H1 (cell line): ENCODE data around the gene AP3S1. TPM values are rescaled to one million over a fixed set of nuclear protein-coding genes. Genes with fewer than 3 reads are reported as not detected.

Source experiments
- CTCF ChIA-PET: fragments of 300-600 bp; sonication (Branson Sonifier 250); formaldehyde crosslinking; loops from one replicate; lab custom pipeline; 2021; ENCODE audit not compliant: partially characterized antibody; lab: Charles Lee
- POLR2A ChIA-PET: fragments of 300-600 bp; sonication (Branson Sonifier 250); formaldehyde crosslinking; loops from one replicate; lab custom pipeline; 2021; ENCODE audit warnings: inconsistent platforms; ENCODE audit not compliant: partially characterized antibody; lab: Charles Lee
- DNase-seq, 2 experiments: peaks; one replicate each; pipeline versions ENCODE4 v3.0.0 to v3.0.0-alpha.2; 2010 to 2022; ENCODE audit warnings: low spot score in 2 of 2, low read depth in 1 of 2, mixed read lengths in 1 of 2
- FAIRE-seq: peaks from 2 replicates; lab custom pipeline; 2011; peaks lifted over from hg19 to GRCh38; lab: Jason Lieb, UNC
- H2AFZ ChIP-seq: 2 replicates; pipeline ENCODE4 v1.8.1; 2012; ENCODE audit warnings: low read length, inconsistent platforms
- H2AK5ac ChIP-seq: 2 replicates; pipeline ENCODE4 v1.6.1; 2013; ENCODE audit warnings: low read depth, low read length
- H2BK120ac ChIP-seq: replicated peaks from 2 replicates; pipeline ENCODE3; 2013; ENCODE audit warnings: low read depth, low read length, inconsistent platforms
- H2BK12ac ChIP-seq: 2 replicates; pipeline ENCODE4 v1.6.1; 2013; ENCODE audit warnings: low read depth, low read length
- H2BK15ac ChIP-seq: 2 replicates; pipeline ENCODE4 v1.6.1; 2013; ENCODE audit warnings: low read length
- H2BK20ac ChIP-seq: 2 replicates; pipeline ENCODE4 v1.6.1; 2013; ENCODE audit warnings: low read length
- H2BK5ac ChIP-seq: 2 replicates; pipeline ENCODE4 v1.6.1; 2013; ENCODE audit warnings: low read depth, low read length
- H3K14ac ChIP-seq: 2 replicates; pipeline ENCODE4 v1.6.1; 2013; ENCODE audit warnings: inconsistent platforms; ENCODE audit not compliant: insufficient read length
- H3K18ac ChIP-seq: 2 replicates; pipeline ENCODE4 v1.6.1; 2013; ENCODE audit warnings: low read length; ENCODE audit errors: extremely low read depth
- H3K23ac ChIP-seq: 2 replicates; pipeline ENCODE4 v1.6.1; 2013; ENCODE audit warnings: inconsistent platforms; ENCODE audit not compliant: insufficient read length
- H3K23me2 ChIP-seq: 2 replicates; pipeline ENCODE4 v1.6.1; 2013; ENCODE audit warnings: low read depth, low read length
- H3K27ac ChIP-seq: 2 replicates; pipeline ENCODE4 v1.6.1; 2011; ENCODE audit warnings: low read depth, low read length, inconsistent platforms
- H3K27me3 ChIP-seq, 4 experiments: replicated peaks in 1 of 4; 1 replicate in 1 of 4; 2 replicates in 3 of 4; pipeline versions ENCODE4 v1.6.1 to v1.8.1; 2011 to 2013; ENCODE audit warnings: low read length in 3 of 4, mild to moderate bottlenecking in 3 of 4, inconsistent platforms in 2 of 4, mixed read lengths in 2 of 4, moderate library complexity in 1 of 4; ENCODE audit not compliant: control insufficient read depth in 3 of 4, insufficient read depth in 3 of 4; ENCODE audit errors: extremely low read depth in 1 of 4
- H3K36me3 ChIP-seq, 4 experiments: 2 replicates each; pipeline versions ENCODE4 v1.6.1 to v1.8.1; 2011 to 2013; ENCODE audit warnings: mild to moderate bottlenecking in 4 of 4, low read length in 3 of 4, moderate library complexity in 2 of 4, control low read depth in 1 of 4, inconsistent platforms in 1 of 4; ENCODE audit not compliant: insufficient read depth in 4 of 4, control insufficient read depth in 2 of 4
- H3K4ac ChIP-seq: replicated peaks from 2 replicates; pipeline ENCODE3; 2013; ENCODE audit warnings: low read length, low read depth, mixed read lengths, inconsistent platforms; ENCODE audit not compliant: insufficient read length
- H3K4me1 ChIP-seq, 4 experiments: replicated peaks in 1 of 4; 1 replicate in 1 of 4; 2 replicates in 3 of 4; pipeline versions ENCODE4 v1.6.1 to v1.8.1; 2011 to 2013; ENCODE audit warnings: low read length in 3 of 4, inconsistent platforms in 2 of 4, mixed read lengths in 1 of 4; ENCODE audit not compliant: insufficient read depth in 4 of 4, control insufficient read depth in 3 of 4
- H3K4me2 ChIP-seq, 2 experiments: 2 replicates each; pipeline versions ENCODE4 v1.6.1 to v1.8.1; 2011 to 2013; ENCODE audit warnings: low read depth in 2 of 2, low read length in 2 of 2, control low read depth in 1 of 2, inconsistent platforms in 1 of 2, mild to moderate bottlenecking in 1 of 2; ENCODE audit not compliant: insufficient read depth in 1 of 2
- H3K4me3 ChIP-seq, 4 experiments: fragments of 200-600, 300-600 bp in 1 of 4; sonication (generic), shearing (Covaris generic), sonication (Bioruptor Twin) in 1 of 4; 2 replicates each; pipeline versions ENCODE4 v1.5.1 to v1.8.1; 2011 to 2016; ENCODE audit warnings: low read length in 4 of 4, low read depth in 3 of 4, control low read depth in 2 of 4, inconsistent platforms in 2 of 4, mild to moderate bottlenecking in 2 of 4, mixed read lengths in 1 of 4, moderate library complexity in 1 of 4; ENCODE audit not compliant: insufficient read depth in 2 of 4; ENCODE audit errors: extremely low read depth in 1 of 4
- H3K56ac ChIP-seq: replicated peaks from 2 replicates; pipeline ENCODE3; 2013; ENCODE audit warnings: low read depth, mild to moderate bottlenecking, mixed read lengths, low read length, inconsistent platforms; ENCODE audit not compliant: insufficient read length
- H3K79me1 ChIP-seq: 2 replicates; pipeline ENCODE4 v1.6.1; 2013; ENCODE audit warnings: low read depth, low read length, control low read depth
- H3K79me2 ChIP-seq, 2 experiments: 2 replicates each; pipeline versions ENCODE4 v1.6.1 to v1.8.1; 2012 to 2013; ENCODE audit warnings: low read length in 2 of 2, mild to moderate bottlenecking in 2 of 2, inconsistent platforms in 1 of 2; ENCODE audit not compliant: insufficient read depth in 2 of 2, control insufficient read depth in 1 of 2
- H3K9ac ChIP-seq, 4 experiments: replicated peaks in 1 of 4; 1 replicate in 1 of 4; 2 replicates in 3 of 4; pipeline versions ENCODE4 v1.6.1 to v1.8.1; 2011 to 2013; ENCODE audit warnings: low read depth in 3 of 4, low read length in 3 of 4, control low read depth in 2 of 4, mild to moderate bottlenecking in 2 of 4, moderate library complexity in 2 of 4, inconsistent platforms in 1 of 4; ENCODE audit errors: extremely low read depth in 1 of 4
- H3K9me3 ChIP-seq, 2 experiments: 2 replicates each; pipeline versions ENCODE4 v1.6.1 to v1.8.1; 2012 to 2013; ENCODE audit warnings: mild to moderate bottlenecking in 2 of 2, moderate library complexity in 2 of 2, control low read depth in 1 of 2, inconsistent platforms in 1 of 2, low read depth in 1 of 2, low read length in 1 of 2, mixed read lengths in 1 of 2; ENCODE audit not compliant: insufficient read depth in 2 of 2
- H4K20me1 ChIP-seq, 2 experiments: replicated peaks in 1 of 2; 2 replicates each; pipeline versions ENCODE3 to v1.8.1; 2011 to 2013; ENCODE audit warnings: inconsistent platforms in 2 of 2, low read length in 2 of 2, mild to moderate bottlenecking in 1 of 2; ENCODE audit not compliant: insufficient read depth in 2 of 2, control insufficient read depth in 1 of 2
- H4K5ac ChIP-seq: 2 replicates; pipeline ENCODE4 v1.6.1; 2013; ENCODE audit warnings: low read length, low read depth, mixed read lengths, inconsistent platforms; ENCODE audit not compliant: insufficient read length
- H4K8ac ChIP-seq: 2 replicates; pipeline ENCODE4 v1.8.0; 2013; ENCODE audit warnings: mild to moderate bottlenecking, moderate library complexity, low read length, inconsistent platforms; ENCODE audit not compliant: insufficient read depth; ENCODE audit errors: extremely low read depth
- H4K91ac ChIP-seq: replicated peaks from 2 replicates; pipeline ENCODE3; 2013; ENCODE audit warnings: low read length, mixed read lengths, inconsistent platforms; ENCODE audit not compliant: insufficient read length
- CEBPB ChIP-seq: IDR thresholded peaks from 2 replicates; pipeline ENCODE4 v1.6.1; 2012; ENCODE audit warnings: low read depth, low read length
- CREB1 ChIP-seq: IDR thresholded peaks from 2 replicates; pipeline ENCODE4 v1.6.1; 2012; ENCODE audit warnings: inconsistent platforms
- EP300 ChIP-seq, 2 experiments: IDR thresholded peaks; 1 replicate in 1 of 2; 2 replicates in 1 of 2; pipeline ENCODE4 v1.6.1; 2011 to 2012; ENCODE audit warnings: low read depth in 2 of 2, low read length in 2 of 2, mild to moderate bottlenecking in 2 of 2, borderline replicate concordance in 1 of 2, inconsistent platforms in 1 of 2, moderate library complexity in 1 of 2
- EZH2 ChIP-seq: fragments of 200-600 bp; sonication (generic); IDR thresholded peaks from 2 replicates; pipeline ENCODE4 v1.7.1; 2012; ENCODE audit warnings: low read depth, mild to moderate bottlenecking, moderate library complexity, low read length, inconsistent platforms; ENCODE audit not compliant: severe bottlenecking
- JUN ChIP-seq: IDR thresholded peaks from 2 replicates; pipeline ENCODE4 v1.6.1; 2011; ENCODE audit warnings: low read depth, mild to moderate bottlenecking, improper control_type of control experiment, low read length
- KDM5A ChIP-seq: fragments of 200-600 bp; IDR thresholded peaks from 2 replicates; pipeline ENCODE4 v1.7.1; 2012; ENCODE audit warnings: mild to moderate bottlenecking, low read length, inconsistent platforms, mixed read lengths
- NANOG ChIP-seq: IDR thresholded peaks from 2 replicates; pipeline ENCODE4 v1.6.1; 2011; ENCODE audit warnings: low read length, low read depth, mild to moderate bottlenecking, inconsistent platforms; ENCODE audit not compliant: insufficient read depth, poor library complexity, severe bottlenecking
- PHF8 ChIP-seq: fragments of 200-600 bp; sonication (generic); conservative IDR thresholded peaks from 2 replicates; pipeline ENCODE4 v1.7.1; 2012; ENCODE audit warnings: low read depth, mild to moderate bottlenecking, inconsistent platforms, low read length, moderate library complexity
- RFX5 ChIP-seq: IDR thresholded peaks from 2 replicates; pipeline ENCODE4 v1.6.1; 2011; ENCODE audit warnings: low read depth, low read length, improper control_type of control experiment, borderline replicate concordance
- SP2 ChIP-seq: IDR thresholded peaks from 2 replicates; pipeline ENCODE4 v1.6.1; 2012; ENCODE audit warnings: mild to moderate bottlenecking, low read length, inconsistent platforms
- TAF1 ChIP-seq: IDR thresholded peaks from 2 replicates; pipeline ENCODE4 v1.6.1; 2011; ENCODE audit warnings: mild to moderate bottlenecking, low read depth, low read length
- TCF12 ChIP-seq: IDR thresholded peaks from 2 replicates; pipeline ENCODE4 v1.6.1; 2011; ENCODE audit warnings: low read depth, mild to moderate bottlenecking, low read length
- YY1 ChIP-seq: IDR thresholded peaks from 2 replicates; pipeline ENCODE4 v1.6.1; 2011; ENCODE audit warnings: low read depth, mild to moderate bottlenecking, low read length
- WGBS, 2 experiments: shearing (Covaris generic) in 1 of 2; methylation state at CpG; one replicate each; pipeline versions ENCODE4 v1.1.6 to v1.1.7; 2013 to 2015; ENCODE audit warnings: low lambda C conversion rate in 2 of 2, mixed read lengths in 2 of 2, inconsistent platforms in 1 of 2, low coverage in 1 of 2, missing lambda C conversion rate in 1 of 2; ENCODE audit not compliant: insufficient replicate concordance in 2 of 2, insufficient coverage in 1 of 2, insufficient read length in 1 of 2; ENCODE audit errors: extremely low coverage in 1 of 2, missing lambda C conversion rate in 1 of 2; 5-methylcytosine and 5-hydroxymethylcytosine counted together
- polyA plus RNA-seq, 7 experiments: library from polyadenylated mRNA; depleted of rRNA in 3 of 7; stranded (reverse) in 5 of 7; unstranded in 2 of 7; fragments of >200 nt in 5 of 7; fragments of 200-250 nt in 2 of 7; gene quantifications; 1 replicate in 5 of 7; 2 replicates in 1 of 7; 4 replicates in 1 of 7; pipeline versions ENCODE4 v1.2.1 to v1.2.3, GENCODE V29; 2011 to 2013; ENCODE audit warnings: missing spikeins in 2 of 7, mixed read lengths in 2 of 7
- total RNA-seq: library from RNA; stranded (reverse); fragmentation: NEBNext Ultra II Directional; extraction: Animal tissue kit (Norgen Biotek cat#: 25700); gene quantifications from 2 replicates; pipeline ENCODE4 v1.2.1, GENCODE V29; 2021
- TF ChIP-seq, protein P1 (sequence below): IDR thresholded peaks from 2 replicates; pipeline ENCODE4 v1.6.1; 2011; ENCODE audit warnings: low read depth, mild to moderate bottlenecking, low read length; ENCODE audit not compliant: insufficient read depth

AP3S1 gene
- total and polyA plus RNA-seq, 2 of the 8 experiments (the other 6 are each of a cell fraction or from before 2014, with no cell fraction given) = 26.6 to 72.7 TPM

GRCh38 chr5:115956957-115957356, 115.2 kb downstream of the AP3S1 start:
- H3K14ac ChIP-seq = no peak overlapping the region
- no peak overlapping the region for H3K56ac ChIP-seq
- ChIA-PET POLR2A (no interaction called here), CTCF (no interaction called here)
- no peak overlapping the region for H3K23ac ChIP-seq
- no peaks in the 10 kb centered on the region; the same call in 1 of the 2 replicates for H3K23me2 ChIP-seq
- H2AFZ ChIP-seq = no peak overlapping the region
- H2BK12ac ChIP-seq = no peak overlapping the region
- no peak overlapping the region for H2BK15ac ChIP-seq
- H3K9me3 ChIP-seq = no peaks in the 10 kb centered on the region
- no peak for FAIRE-seq
- no peak overlapping the region for H2BK20ac ChIP-seq
- H2BK120ac ChIP-seq = no peak overlapping the region
- no peak overlapping the region for H4K91ac ChIP-seq
- no peak overlapping the region for H3K4me3 ChIP-seq
- H3K4ac ChIP-seq = no peak overlapping the region
- no peak overlapping the region for H3K9ac ChIP-seq
- H3K79me1 ChIP-seq = no peaks in the 10 kb centered on the region
- peaks cover 8 to 21% (median 15%) of the 10 kb centered on the region in 4 experiments; a peak in 6 of 7 replicates for H3K27me3 ChIP-seq
- H3K36me3 ChIP-seq = no peaks in the 10 kb centered on the region
- no peak for DNase-seq
- H3K18ac ChIP-seq = no peak overlapping the region
- no peak overlapping the region for H3K27ac ChIP-seq
- H4K8ac ChIP-seq = no peak overlapping the region
- no peak for TF ChIP-seq TCF12
- TF ChIP-seq NANOG = no peak
- TF ChIP-seq TAF1 = no peak
- no peak for TF ChIP-seq EZH2
- no peak for TF ChIP-seq SP2
- no peak for TF ChIP-seq CREB1
- TF ChIP-seq EP300 (IDR thresholded peaks at IDR 0.05; ENCODE audit: borderline replicate concordance in 1 of 2, low read depth in 2 of 2, low read length in 2 of 2) = no peak
- no peak for TF ChIP-seq YY1
- no peak for TF ChIP-seq RFX5
- TF ChIP-seq, protein P1, sequence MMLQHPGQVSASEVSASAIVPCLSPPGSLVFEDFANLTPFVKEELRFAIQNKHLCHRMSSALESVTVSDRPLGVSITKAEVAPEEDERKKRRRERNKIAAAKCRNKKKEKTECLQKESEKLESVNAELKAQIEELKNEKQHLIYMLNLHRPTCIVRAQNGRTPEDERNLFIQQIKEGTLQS = no peak
- TF ChIP-seq CEBPB = no peak
- no peak for TF ChIP-seq JUN
- no peak for TF ChIP-seq KDM5A
- TF ChIP-seq PHF8 = no peak
- no peaks in the 10 kb centered on the region for H3K79me2 ChIP-seq
- H4K5ac ChIP-seq = no peak overlapping the region
- H2BK5ac ChIP-seq = no peak overlapping the region
- H3K4me1 ChIP-seq = peaks cover 0 to 19% (median 2%) of the 10 kb centered on the region in 4 experiments; a peak in 5 of 7 replicates
- H3K4me2 ChIP-seq = no peak overlapping the region
- H2AK5ac ChIP-seq = no peak overlapping the region
- H4K20me1 ChIP-seq = no peaks in the 10 kb centered on the region
- 81% methylated on average over 6 of the region's 6 CpGs; no CpG with 5 or more reads in 1 of the 2 experiments for WGBS, 2 experiments
